Fibroblast of skin of left biceps (primary cell): ENCODE measurements around the gene AOC1.
"Not testable (repeated sequence)": the region's sequence is repeated elsewhere in the genome, so short reads cannot be mapped to it uniquely, and the experiment has no call there.

Experiments used
- DNase-seq, 2 experiments: peaks; one replicate each; pipeline ENCODE4 v3.0.0-alpha.2; 2013; ENCODE audit warnings: low read depth in 2 of 2

AOC1 gene

DNA sequence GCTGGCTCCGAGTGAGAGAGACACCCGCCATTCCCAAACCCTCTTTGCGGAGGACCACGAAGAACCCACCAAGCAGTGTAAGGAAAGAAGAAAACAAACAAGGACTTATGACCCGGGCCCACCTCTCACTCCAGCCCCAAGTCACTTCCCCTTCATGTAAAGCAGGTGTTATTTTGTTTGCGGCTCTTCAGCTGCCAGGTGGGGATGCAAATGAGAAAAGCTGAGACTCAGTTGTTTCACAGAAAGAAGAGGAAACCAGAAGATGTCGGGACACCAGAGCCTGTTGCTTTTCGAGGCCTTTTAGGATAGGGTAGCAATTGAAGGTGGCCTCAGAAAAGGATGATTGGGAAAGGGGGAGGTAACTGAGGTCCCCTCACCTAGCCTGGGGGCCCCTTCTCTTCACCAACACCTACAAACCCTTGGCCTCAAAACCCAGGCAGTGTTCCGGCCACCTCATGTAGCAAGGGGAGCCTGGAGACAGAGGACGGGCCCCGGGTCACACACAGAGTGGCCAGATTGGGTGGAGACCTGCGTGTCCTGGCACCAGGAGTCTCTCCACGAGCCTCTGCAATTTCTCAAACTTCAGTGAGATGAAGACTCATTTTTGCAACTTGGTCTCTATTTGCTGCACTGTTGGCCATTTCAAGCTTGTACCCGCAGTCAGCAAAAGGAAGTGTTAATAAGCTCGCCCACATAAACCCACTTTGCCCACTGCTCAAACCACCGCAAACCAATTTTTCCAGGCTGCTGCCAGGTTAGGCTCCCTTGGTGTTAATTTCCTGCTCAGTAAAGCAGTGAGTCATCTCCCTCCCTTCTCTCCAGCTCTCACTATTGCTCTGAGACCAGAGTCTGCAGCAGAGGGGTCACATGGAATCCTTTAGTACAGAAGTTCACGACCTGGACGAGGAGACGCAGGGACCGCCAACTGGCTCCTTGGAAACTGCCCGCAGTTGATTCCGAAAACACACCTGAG, 45.5 kb downstream of the AOC1 start:
- no peak for DNase-seq

DNA sequence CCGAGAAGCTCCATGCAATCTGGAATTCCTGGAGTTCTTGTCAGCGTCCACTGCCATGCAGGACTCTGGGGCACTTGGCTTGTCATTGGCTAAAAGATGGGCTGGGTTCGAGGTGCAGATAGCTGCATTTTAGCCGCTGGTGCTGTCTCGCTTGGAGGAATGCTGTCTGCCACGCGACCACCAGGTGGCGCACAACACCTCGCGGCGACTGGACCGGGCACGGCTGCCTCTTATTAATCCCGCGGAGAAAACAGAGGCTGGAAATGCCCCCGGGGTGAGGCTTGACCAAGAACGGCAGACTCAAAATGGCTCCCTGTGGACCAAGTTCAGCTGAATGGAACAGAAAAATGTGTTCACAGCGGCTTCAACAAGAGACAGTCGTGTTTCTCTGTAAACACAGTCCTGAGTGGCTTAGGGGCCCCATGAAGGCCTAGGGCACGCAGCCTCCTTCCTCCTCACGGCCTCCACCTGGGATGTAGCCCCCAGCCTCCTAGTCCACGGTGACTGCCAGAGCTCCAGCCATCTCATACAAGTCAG, 46.2 kb downstream of the AOC1 start:
- DNase-seq = peak; percentile 3

DNA sequence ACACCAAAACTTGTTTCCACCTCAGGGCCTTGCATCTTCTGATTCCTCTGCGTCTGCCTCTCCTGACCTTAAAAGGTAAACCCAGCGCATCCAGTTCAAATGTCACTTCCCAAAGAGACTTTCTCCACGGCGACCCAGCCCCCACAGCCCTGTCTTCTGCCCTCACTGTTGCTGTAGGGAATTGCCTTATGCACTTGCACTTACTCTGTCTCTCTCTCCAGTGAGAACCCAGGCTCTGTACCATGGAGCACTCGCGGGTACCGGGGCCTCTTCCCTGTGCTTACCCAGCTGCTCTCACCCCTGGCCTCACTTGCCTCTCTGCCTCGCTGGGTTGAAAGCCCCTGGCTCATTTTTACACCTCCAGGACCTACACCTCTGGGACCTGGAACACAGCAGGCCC, 48.4 kb downstream of the AOC1 start:
- DNase-seq = no peak

DNA sequence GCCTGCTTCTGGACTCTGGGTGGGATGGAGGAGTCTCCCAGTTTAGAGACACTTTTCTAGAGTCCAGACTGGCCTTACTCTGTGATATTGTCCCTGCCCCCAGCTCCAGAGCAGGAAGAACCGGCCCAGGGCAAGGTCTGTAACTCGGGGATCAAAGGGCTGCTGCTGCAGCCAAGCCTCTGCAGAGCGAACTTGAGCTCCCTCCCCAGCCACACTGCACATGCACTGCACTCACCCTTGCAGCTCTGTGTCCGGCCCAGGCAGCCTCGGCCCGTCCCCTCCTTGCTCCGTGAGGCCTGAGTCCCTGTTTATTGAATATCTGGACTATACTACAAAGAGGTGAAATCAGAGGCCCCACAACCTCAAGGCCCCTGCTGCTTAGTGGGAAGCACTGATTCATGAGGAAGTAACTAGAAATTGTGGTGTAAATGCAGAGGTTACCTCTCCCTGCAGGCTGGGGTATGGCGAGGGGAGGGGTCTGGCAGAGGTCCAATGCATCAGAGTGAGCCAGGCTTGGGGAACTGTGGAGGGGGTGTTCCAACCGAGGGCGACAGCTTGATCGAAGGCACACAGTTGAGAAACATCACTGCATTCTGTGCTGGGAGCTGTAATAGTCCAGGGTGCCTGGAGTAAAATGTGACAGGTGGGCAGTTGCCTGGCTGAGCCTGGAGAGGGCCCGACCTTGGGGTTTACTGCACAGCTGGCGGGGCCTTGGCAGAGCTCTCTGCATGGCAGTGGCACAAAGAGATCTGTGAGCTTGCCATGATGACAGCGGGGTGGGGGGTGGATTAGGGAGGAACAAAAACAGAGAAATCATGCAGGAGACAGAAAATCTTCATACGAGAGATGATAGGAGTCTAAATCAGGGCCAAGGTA, 49.1 kb downstream of the AOC1 start:
- no peak for DNase-seq

DNA sequence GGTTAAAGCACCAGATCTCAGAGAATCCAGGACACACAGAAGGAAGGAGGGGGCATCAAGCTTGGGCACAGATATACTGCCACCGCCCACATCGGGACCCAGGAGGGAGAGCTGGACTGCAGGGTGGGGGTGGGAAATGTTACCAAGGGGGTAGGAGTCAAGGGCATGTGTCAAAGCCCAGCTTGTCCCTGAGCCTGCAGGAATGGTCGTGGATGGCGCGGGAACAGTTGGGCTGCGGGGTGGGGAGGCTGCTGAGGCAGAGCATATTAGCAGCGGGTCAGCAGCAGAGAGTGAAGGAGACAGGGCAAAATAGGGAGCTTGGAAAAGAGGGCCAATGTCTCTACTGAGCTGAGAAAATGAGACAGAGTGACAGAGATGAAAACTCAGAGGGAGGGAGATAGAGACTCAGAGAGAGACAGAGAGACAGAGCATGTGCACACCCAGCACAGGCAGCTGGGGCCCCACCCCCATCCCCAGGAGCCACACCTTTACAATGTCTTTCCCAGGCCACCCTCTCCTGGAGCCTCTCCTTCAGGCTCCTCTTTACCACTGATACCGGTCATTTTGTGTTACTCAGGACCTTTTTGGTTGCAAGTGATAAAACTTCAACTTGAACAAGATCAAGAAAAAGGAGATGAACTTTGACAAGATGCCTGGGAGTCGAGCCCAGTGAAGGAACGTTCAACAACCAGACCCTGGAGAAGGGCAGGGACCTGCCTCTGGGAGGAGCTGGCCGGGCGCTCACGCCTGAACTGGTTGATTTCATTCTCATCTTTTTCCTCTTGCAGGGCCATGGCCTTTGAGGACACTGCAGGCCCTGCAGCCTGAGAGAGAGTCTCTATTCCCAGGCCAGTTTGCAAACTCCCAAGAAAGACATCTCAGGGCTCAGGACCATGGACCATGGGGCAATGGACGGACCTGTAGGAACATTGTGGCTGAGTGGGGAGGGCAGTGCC, 50.0 kb downstream of the AOC1 start:
- no peak for DNase-seq

DNA sequence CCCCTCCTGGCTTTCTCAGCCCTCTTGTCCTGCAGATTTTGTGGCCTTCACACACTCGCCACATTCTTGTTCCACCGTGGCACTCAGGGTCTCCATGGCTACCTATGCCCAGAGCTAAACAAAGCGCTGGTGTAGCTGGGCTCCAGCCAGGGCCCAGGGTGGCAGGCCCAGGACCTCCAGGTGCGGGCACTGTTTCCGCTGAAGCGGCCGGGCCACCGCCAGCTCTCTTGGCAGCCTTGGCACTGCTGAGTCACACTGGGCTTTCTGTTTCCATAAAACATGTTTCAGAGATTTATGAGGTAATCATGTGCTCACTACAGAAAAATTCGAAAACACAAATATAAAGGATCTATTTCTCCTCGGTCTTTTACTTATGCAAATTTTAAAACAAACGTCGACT, 51.3 kb downstream of the AOC1 start:
- no peak for DNase-seq

DNA sequence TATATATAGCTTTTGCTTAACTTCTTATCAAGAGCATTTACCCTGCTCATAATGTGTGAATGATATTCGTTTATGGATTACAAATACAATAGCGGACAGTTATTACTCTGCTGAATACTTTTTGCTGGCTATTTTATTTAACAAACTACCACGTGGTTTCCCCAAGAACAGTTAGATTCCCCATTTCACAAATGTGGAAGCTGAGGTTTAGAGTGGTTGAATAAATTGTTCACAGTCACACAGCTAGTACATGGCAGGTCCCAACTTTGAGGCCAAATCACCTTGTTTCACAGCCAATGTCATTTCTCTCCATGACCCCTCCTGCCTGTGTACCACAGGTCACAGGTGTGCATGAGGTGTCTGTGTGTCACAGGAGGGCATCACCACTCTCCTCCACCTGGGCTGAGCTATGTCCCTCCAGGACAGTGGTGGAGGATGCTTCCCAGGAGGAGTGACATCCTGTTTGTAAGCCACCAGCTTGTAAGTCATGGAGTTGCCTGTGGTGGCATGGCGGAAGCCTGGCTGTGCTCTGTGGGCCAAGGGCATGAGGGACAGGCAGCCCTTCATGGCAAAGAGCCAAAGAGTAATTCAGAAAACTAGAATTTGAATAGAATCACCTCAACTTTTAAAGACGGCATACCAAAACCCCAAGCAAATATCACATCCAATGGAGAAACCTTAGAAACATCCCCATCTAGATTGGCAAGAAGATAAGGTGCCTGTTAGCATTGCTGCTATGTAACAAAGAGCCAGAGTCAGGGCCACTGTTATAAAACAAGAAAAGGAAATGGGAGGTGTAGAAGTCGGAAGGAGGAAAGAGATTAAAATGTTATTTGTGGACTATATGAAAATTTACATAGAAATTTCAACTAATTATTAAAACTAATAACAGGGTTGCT, 51.9 kb downstream of the AOC1 start:
- DNase-seq = no peak

DNA sequence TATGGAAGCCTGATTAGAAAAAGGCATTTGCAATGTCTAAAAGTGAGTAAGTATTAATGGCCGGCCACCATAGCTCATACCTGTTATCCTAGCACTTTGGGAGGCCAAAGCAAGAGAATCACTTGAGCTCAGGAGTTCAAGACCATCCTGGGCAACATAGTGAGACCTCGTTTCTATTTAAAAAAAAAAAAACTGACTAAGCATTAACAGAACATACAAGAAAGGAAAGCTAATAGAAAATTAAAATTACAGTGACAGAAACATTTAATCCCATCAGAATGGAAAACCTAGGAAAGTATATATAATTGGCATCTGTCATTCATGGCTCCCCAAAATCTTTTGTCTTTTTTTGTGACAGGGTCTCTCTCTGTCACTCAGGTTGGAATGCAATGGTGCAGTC, 55.9 kb downstream of the AOC1 start:
- no peak for DNase-seq

DNA sequence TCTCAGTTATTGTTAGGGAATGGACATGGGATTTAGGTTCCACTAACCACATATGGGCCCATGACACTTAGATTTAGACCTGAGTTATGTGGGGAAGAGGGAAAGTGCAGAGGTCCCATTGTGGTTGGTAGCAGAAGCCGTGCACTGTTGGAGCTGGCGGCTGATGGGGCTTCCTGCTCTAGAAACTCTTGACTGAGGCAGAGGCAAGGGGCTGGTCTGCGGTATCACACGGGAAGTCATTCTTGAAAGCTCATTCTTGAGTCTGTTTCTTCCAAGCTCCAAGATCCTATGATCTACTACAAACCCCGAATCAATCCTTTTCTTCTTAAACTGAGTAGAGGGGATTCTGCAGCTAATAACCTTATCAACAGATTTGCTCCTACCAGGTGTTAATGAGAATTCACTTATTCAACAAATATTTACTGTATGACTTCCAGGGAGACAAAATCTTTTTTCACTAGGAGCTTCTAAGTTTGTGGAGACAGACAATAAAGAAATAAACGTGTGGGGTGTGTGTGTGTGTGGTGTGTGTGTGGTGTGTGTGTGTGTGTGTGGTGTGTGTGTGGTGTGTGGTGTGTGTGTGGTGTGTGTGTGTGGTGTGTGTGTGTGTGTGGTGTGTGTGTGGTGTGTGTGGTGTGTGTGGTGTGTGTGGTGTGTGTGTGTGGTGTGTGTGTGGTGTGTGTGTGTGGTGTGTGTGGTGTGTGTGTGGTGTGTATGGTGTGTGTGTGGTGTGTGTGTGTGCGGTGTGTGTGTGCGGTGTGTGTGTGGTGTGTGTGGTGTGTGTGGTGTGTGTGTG, 57.1 kb downstream of the AOC1 start:
- no peak for DNase-seq

DNA sequence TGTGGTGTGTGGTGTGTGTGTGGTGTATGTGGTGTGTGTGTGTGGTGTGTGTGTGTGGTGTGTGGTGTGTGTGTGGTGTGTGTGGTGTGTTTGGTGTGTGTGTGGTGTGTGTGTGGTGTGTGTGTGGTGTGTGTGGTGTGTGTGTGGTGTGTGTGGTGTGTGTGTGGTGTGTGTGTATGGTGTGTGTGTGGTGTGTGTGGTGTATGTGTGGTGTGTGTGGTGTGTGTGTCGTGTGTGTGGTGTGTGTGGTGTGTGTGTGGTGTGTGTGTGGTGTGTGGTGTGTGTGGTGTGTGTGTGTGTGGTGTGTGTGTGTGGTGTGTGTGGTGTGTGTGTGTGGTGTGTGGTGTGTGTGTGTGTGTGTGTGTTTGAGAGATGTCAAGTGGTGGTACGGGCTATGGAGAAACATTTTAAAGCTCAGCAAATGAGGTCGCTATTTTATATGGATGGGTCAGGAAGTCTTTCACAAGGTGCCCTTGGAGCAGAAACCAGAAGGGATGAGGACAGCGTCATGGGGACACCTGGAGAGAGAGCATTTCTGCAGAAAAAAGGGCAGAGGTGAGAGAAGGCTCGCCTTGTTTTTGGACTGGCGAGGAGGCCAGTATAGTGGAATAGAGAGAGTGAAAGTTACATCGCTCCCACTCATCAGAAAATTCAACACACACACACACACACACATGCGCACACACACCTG, 58.1 kb downstream of the AOC1 start:
- DNase-seq = not testable (repeated sequence)

DNA sequence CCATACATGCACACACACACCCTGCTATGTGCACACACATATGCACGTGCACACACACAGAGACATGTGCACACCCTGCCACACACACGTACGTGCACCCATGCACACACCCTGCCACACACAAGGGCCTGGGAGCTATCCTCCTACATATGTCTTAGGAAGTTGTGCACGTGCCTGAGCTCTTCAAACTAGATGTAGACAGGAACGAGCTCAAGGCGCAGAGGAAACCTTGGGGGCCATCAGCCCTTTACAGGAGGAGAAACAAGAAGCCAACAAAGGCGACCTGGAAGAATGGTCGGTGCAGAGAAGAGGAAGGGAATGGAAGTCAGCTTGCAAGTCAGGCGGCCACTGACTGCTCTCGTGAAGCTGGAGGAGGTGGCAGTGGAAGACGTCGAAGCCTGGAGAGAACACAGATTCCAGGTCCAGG, 58.7 kb downstream of the AOC1 start:
- DNase-seq = no peak
